Activated CD4-positive, alpha-beta T cell treated with anti-CD3 and anti-CD28 coated beads for 36 hours (primary cell): Measurements from ENCODE around the gene OPA3. TPM values are rescaled to one million over a fixed set of nuclear protein-coding genes. Genes with fewer than 3 reads are reported as not detected.

Experiments
- ATAC-seq: fragments of 200-7000 bp; cut with Tn5 transposase; one replicate; pipeline ENCODE4 v1.10.0; 2021; ENCODE audit warnings: mild to moderate bottlenecking, moderate library complexity
- CTCF ChIA-PET: fragments of 350-600 bp; sonication (Branson Sonifier 250); formaldehyde crosslinking; loops from one replicate; lab custom pipeline; 2021; ENCODE audit warnings: antibody characterized with exemption; lab: Charles Lee
- POLR2A ChIA-PET: fragments of 350-600 bp; sonication (Branson Sonifier 250); formaldehyde crosslinking; loops from one replicate; lab custom pipeline; 2021; ENCODE audit warnings: antibody characterized with exemption, inconsistent platforms; lab: Charles Lee
- DNase-seq: peaks from one replicate; pipeline ENCODE4 v3.0.0-alpha.2; 2020
- H3K27ac Mint-ChIP-seq: one replicate; pipeline ENCODE4 v1.8.0; 2021; ENCODE audit warnings: mixed read lengths
- H3K27me3 Mint-ChIP-seq: one replicate; pipeline ENCODE4 v1.8.0; 2021; ENCODE audit warnings: mixed read lengths
- H3K36me3 Mint-ChIP-seq: one replicate; pipeline ENCODE4 v1.8.0; 2021; ENCODE audit warnings: low read depth, mixed read lengths
- H3K4me1 Mint-ChIP-seq: one replicate; pipeline ENCODE4 v1.8.0; 2021; ENCODE audit warnings: mixed read lengths
- H3K4me3 Mint-ChIP-seq: one replicate; pipeline ENCODE4 v1.8.0; 2021; ENCODE audit warnings: mild to moderate bottlenecking, moderate library complexity, mixed read lengths
- H3K9me3 Mint-ChIP-seq: one replicate; pipeline ENCODE4 v1.8.0; 2021; ENCODE audit warnings: low read depth, mixed read lengths
- intact Hi-C, 2 experiments: fragments of 100-400 bp; cut with DNase I in 1 of 2; cut with micrococcal nuclease in 1 of 2; formaldehyde crosslinking; loops; one replicate each; pipeline versions ENCODE4 v1.14.2 to v1.15.1; 2022 to 2024; cut with DNase I, micrococcal nuclease
- total RNA-seq, 2 experiments: library from RNA; stranded (reverse); gene quantifications; one replicate each; pipeline ENCODE4 v1.2.3, GENCODE V29; 2021

OPA3 gene
- total RNA-seq, 2 experiments from 2014 or later = 13.8 to 14.4 TPM

DNA sequence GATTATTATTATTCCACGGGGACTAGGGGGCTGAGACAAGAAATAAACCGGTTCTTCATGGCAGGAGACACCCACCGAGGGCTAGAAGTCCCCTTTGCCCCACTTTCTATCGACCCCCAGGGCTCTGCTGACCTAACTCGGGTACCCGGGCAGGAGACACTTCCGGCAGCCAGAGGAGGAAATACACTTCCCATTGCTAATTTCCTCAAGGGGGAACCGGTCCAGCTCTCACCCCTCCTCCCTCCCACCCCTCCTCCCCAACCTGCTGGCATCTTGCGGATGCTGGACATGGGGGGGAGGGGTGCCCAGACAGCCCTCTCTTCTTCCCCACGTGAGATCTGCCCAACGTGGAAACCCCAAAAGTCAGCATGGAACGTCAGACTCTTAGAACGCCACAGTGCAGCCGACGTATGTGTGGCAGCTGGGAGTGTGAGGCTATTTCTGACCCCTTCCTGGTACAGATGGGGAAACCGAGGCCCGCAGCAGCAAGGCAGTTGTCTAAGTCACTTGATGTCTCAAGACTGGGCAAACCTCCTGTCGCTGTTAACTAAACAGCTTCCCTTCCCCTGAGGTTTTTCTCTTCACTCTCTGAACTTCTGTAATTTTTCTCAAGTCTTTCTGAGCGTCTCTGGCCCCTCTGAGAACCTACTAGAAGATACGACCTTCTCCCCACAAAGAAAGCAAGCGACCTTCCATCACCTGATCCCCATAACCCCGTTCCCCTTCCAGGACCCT, 13.8 kb upstream of the OPA3 start:
- peaks cover 2% of the 10 kb centered on the region for H3K36me3 Mint-ChIP-seq
- peaks cover 67% of the 10 kb centered on the region for H3K27me3 Mint-ChIP-seq
- ChIA-PET CTCF (interaction anchor here (0.6 to 0.8 kb wide), 2 partner anchors 10 to 31 kb away, joined by 3 read pairs; no protein-coding TSS in a partner anchor), POLR2A (interaction anchor here (0.5 to 0.6 kb wide), 2 partner anchors 101 to 115 kb away, joined by 3 to 4 read pairs; no protein-coding TSS in a partner anchor)
- H3K4me1 Mint-ChIP-seq = peaks cover 31% of the 10 kb centered on the region
- ATAC-seq = peak; percentile 24
- peak; percentile 29 for DNase-seq
- peak overlapping the region; percentile 24 for H3K4me3 Mint-ChIP-seq
- no peaks in the 10 kb centered on the region for H3K9me3 Mint-ChIP-seq
- intact Hi-C loops = no loop called here
- H3K27ac Mint-ChIP-seq = peak overlapping the region; percentile 35

DNA sequence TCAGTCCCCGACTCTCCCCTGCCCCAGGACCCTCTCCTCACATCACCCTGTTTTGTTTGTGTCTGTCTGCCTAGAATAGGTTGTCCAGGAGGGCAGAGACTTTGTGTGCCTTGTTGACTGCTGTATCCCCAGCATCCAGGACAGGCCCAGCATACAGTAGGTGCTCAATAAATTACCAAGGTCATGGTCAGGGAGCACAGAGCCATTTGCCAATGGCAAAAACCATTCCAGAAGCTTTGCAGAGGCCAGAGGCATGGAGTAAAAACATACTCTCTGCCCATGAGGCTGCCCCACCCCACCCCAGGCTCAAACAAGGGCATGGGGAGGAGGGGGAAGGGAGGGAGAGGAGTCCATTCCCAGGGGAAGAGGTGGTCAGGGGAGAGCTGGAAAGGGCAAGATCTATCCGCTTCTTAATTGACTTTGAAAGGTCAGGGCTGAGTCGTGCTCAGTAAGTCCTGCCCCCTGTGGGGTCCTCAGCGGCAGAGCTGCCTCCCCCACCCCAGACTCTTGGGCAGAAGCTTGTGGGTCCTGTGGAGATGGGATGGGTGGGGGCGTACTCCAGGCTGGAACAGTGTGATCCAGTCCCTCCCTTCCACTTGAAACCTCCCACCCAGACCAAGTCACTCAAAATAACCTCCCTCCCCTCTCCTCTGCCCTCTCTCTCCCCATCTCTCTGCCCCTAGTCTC, 13.0 kb upstream of the OPA3 start:
- DNase-seq (no peak), ATAC-seq (no peak)
- ChIA-PET CTCF (interaction anchor here (0.6 kb wide), 1 partner anchor 159 kb away, joined by 3 read pairs; no protein-coding TSS in a partner anchor), POLR2A (interaction anchor here (0.6 kb wide), 1 partner anchor 42 kb away, joined by 4 read pairs; no protein-coding TSS in a partner anchor)
- no peaks in the 10 kb centered on the region for H3K9me3 Mint-ChIP-seq
- intact Hi-C loops = loop anchor here in 1 of 2 experiments (2.0 kb wide), 1 partner anchor 29 kb away; no protein-coding TSS in a partner anchor
- H3K27ac Mint-ChIP-seq = no peak overlapping the region
- peaks cover 30% of the 10 kb centered on the region for H3K4me1 Mint-ChIP-seq
- no peaks in the 10 kb centered on the region for H3K36me3 Mint-ChIP-seq
- no peak overlapping the region for H3K4me3 Mint-ChIP-seq
- peaks cover 63% of the 10 kb centered on the region for H3K27me3 Mint-ChIP-seq

DNA sequence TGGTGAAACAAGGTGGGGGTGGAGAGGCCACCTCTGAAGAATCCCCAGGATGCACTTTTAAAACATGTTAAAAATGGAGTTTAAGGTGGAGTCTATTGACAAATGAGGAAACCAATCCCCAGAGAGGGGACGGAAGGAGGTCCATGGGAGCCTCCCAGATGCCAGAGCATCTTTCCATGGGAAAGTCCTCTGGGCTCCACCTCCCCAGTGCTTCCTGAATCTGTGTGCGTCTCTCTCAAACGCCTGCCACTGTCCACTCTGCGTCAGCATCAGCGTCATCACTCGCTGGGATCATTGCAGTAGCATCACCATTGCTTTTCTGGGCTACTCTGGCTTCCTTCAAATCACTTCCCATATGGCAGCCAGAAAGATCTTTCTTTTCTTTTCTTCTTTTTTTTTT, 11.2 kb upstream of the OPA3 start:
- no peak for DNase-seq
- Mint-ChIP-seq H3K4me1 (peaks cover 31% of the 10 kb centered on the region), H3K4me3 (no peak overlapping the region), H3K36me3 (no peaks in the 10 kb centered on the region), H3K27me3 (peaks cover 64% of the 10 kb centered on the region), H3K27ac (no peak overlapping the region), H3K9me3 (no peaks in the 10 kb centered on the region)
- ChIA-PET CTCF (interaction anchor here (0.7 kb wide), 2 partner anchors 43 to 196 kb away, joined by 3 read pairs; partner anchors contain the start of gene EML2), POLR2A (interaction anchor here (0.6 kb wide), 1 partner anchor 35 kb away, joined by 3 read pairs; no protein-coding TSS in a partner anchor)
- intact Hi-C loops = loop anchor here in 1 of 2 experiments (2.0 kb wide), 1 partner anchor 27 kb away; no protein-coding TSS in a partner anchor
- ATAC-seq = no peak

DNA sequence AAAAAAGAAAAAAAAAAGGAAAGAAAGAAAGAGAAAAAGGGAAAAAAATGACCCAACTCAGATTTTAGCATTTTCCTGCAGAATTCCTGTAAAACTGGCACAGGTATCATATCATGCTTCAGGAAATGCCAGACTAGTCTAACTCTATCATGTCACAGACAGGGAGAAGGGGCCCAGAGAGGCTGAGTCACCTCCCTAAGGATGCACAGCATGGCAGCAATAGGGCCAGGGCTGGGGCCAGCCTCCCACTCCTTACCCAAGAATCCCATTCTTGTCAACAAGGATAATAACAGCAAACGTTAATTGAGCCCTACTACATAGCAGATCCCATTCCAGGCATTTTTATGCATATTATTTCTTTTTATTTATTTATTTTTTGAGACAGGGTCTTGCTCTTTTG, 8.9 kb upstream of the OPA3 start:
- no peak overlapping the region for H3K4me3 Mint-ChIP-seq
- no peak for ATAC-seq
- intact Hi-C loops = no loop called here
- peaks cover 54% of the 10 kb centered on the region for H3K27me3 Mint-ChIP-seq
- no peak for DNase-seq
- H3K9me3 Mint-ChIP-seq = no peaks in the 10 kb centered on the region
- H3K36me3 Mint-ChIP-seq = no peaks in the 10 kb centered on the region
- ChIA-PET CTCF (no interaction called here), POLR2A (no interaction called here)
- no peak overlapping the region for H3K27ac Mint-ChIP-seq
- H3K4me1 Mint-ChIP-seq = peaks cover 19% of the 10 kb centered on the region

DNA sequence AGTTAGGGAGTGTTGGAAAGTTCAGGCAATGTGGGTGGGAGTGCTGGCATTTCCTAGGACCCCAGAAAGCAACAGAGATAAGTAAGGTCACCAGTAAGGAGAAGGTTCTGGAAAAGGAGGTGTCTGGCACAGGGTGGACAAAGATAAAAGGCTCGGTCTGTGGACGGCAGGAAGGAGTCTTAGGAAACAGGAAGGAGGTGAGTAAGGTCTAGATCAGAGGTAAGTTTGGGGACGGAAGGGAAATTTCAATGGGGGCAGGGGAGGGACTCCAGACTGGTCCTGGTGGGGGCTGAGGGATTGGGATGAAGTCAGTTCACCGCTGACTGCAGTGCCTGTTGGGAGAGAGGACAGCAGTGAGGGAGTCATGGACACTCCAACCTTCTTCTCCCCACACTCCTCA, 7.8 kb upstream of the OPA3 start:
- Mint-ChIP-seq H3K36me3 (no peaks in the 10 kb centered on the region), H3K27me3 (peaks cover 43% of the 10 kb centered on the region), H3K27ac (no peak overlapping the region), H3K9me3 (no peaks in the 10 kb centered on the region), H3K4me1 (peaks cover 11% of the 10 kb centered on the region), H3K4me3 (no peak overlapping the region)
- ChIA-PET CTCF (no interaction called here), POLR2A (no interaction called here)
- DNase-seq = no peak
- no peak for ATAC-seq
- intact Hi-C loops = no loop called here

DNA sequence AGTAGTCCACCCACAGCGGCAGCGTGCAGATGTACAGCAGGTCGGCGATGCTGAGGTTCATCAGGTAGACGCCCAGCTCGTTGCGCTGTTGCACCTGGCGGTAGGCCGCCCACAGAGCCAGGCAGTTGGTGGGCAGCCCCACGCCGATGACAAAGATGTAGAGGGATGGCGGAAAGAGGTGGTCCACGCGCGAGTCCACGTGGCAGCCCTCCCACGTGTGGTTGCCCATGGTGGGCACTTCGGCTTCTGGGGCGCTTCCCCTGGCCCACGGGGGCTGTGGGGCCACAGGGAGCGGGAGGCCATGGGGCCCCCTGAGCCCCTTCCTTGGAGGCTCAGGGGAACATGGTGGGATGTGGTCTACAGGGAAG, 7.0 kb upstream of the OPA3 start:
- ATAC-seq (no peak), DNase-seq (no peak)
- intact Hi-C loops = loop anchor here in 1 of 2 experiments (1.0 kb wide), 2 partner anchors 52 to 90 kb away; no protein-coding TSS in a partner anchor
- peaks cover 35% of the 10 kb centered on the region for H3K27me3 Mint-ChIP-seq
- CTCF ChIA-PET = interaction anchor here (0.9 to 1.6 kb wide), 4 partner anchors 14 to 54 kb away, joined by 4 to 9 read pairs (median 7); no protein-coding TSS in a partner anchor
- H3K36me3 Mint-ChIP-seq = no peaks in the 10 kb centered on the region
- no peak overlapping the region for H3K27ac Mint-ChIP-seq
- no peak overlapping the region for H3K4me3 Mint-ChIP-seq
- POLR2A ChIA-PET = interaction anchor here (0.5 kb wide), 1 partner anchor 236 kb away, joined by 3 read pairs; no protein-coding TSS in a partner anchor
- no peaks in the 10 kb centered on the region for H3K9me3 Mint-ChIP-seq
- H3K4me1 Mint-ChIP-seq = peaks cover 11% of the 10 kb centered on the region

DNA sequence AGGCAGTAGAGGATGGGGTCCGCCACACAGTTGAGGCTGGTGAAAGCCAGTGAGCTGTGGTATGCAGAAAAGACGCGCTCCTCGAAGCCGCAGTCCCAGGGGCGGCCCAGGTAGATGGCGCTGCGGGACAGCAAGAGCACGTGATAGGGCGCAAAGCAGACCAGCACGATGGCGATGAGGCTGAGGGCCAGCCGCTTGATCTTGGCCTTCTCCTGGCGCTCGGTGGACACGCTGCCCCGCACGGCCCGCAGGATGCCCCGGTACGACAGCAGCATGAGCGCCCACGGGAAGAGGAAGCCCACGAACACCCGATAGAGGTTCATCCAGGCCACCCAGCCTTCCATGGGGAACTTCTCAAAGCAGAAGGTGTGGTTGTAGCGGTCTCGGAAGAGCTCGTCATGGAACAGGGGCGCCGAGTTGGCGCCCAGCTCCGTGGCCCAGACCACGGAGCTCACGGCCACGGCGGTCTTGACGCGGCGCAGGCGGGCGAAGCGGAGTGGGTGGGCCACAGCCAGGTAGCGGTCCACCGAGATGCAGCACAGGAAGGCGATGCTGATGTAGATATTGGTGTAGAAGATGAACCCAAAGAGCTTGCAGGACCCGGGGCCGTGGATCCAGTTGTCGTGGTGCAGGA, 6.5 kb upstream of the OPA3 start:
- intact Hi-C loops = loop anchor here in 1 of 2 experiments (1.0 kb wide), 2 partner anchors 52 to 90 kb away; no protein-coding TSS in a partner anchor
- no peak overlapping the region for H3K27ac Mint-ChIP-seq
- ATAC-seq (peak; percentile 89), DNase-seq (peak; percentile 79)
- H3K4me1 Mint-ChIP-seq = peaks cover 11% of the 10 kb centered on the region
- no peaks in the 10 kb centered on the region for H3K9me3 Mint-ChIP-seq
- H3K4me3 Mint-ChIP-seq = no peak overlapping the region
- ChIA-PET CTCF (interaction anchor here (0.6 to 1.6 kb wide), 6 partner anchors 14 to 938 kb away, joined by 3 to 9 read pairs (median 4); no protein-coding TSS in a partner anchor), POLR2A (interaction anchor here (0.5 kb wide), 1 partner anchor 236 kb away, joined by 3 read pairs; no protein-coding TSS in a partner anchor)
- no peaks in the 10 kb centered on the region for H3K36me3 Mint-ChIP-seq
- peaks cover 30% of the 10 kb centered on the region for H3K27me3 Mint-ChIP-seq

DNA sequence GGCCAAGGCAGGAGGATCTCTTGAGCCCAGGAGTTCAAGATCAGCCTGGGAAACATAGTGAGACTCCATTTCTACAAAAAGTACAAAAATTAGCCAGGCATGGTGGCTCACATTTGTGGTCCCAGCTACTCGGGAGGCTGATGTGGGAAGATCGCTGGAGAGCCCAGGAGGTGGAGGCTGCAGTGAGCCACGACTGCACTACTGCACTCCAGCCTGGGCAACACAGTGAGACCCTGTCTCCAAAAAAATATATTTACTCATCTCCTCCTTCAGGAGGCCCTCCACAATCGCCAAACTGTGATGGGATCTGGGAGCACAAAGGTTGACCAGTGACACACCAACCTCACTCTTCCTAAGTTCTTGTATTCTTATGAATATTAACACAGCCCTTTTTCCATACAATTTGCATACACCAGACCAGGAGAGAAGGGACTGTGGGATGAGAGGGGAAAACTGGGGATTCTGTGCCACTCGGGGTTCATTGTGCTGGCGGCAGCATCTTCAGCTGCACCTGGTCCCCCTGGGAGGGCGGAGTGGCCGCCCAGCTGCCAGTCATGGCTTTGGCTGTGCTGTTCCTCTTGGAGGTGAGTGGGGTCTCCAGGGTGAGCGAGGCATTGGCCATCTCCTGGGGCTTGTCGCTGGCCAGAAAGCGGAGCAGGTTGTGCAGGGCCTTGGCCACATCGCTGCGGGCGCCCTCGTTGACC, 5.8 kb upstream of the OPA3 start:
- no peak for ATAC-seq
- Mint-ChIP-seq H3K27ac (no peak overlapping the region), H3K36me3 (no peaks in the 10 kb centered on the region), H3K9me3 (no peaks in the 10 kb centered on the region), H3K4me3 (no peak overlapping the region), H3K4me1 (peaks cover 12% of the 10 kb centered on the region), H3K27me3 (peaks cover 30% of the 10 kb centered on the region)
- intact Hi-C loops = loop anchor here in 1 of 2 experiments (1.0 kb wide), 2 partner anchors 53 to 91 kb away; no protein-coding TSS in a partner anchor
- ChIA-PET CTCF (interaction anchor here (0.6 to 1.6 kb wide), 6 partner anchors 13 to 939 kb away, joined by 3 to 9 read pairs (median 3); no protein-coding TSS in a partner anchor), POLR2A (no interaction called here)
- no peak for DNase-seq

DNA sequence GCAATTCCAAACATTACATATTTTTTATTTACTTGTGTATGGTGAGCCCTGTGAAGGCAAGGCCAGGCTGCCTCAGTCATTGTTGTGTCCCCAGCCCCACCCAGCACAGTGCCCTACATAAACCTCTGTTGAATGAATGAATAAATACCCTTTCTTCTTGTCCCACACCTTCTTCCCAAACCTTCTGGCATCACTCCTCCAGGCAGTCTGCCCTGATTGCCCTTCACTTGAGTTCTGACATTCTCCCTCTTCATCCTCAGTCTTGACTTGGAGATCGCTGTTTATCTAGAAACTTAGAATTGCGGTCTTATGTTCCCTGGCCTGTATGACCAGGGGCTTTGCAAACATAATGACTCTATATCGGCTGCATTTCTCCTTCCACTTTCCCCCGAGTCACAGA, 5.2 kb upstream of the OPA3 start:
- H3K27me3 Mint-ChIP-seq = peaks cover 30% of the 10 kb centered on the region
- POLR2A ChIA-PET = no interaction called here
- no peak overlapping the region for H3K4me3 Mint-ChIP-seq
- H3K36me3 Mint-ChIP-seq = no peaks in the 10 kb centered on the region
- intact Hi-C loops = no loop called here
- DNase-seq = no peak
- ATAC-seq = no peak
- H3K9me3 Mint-ChIP-seq = no peaks in the 10 kb centered on the region
- no peak overlapping the region for H3K27ac Mint-ChIP-seq
- CTCF ChIA-PET = interaction anchor here (0.6 kb wide), 1 partner anchor 29 kb away, joined by 3 read pairs; no protein-coding TSS in a partner anchor
- H3K4me1 Mint-ChIP-seq = peaks cover 16% of the 10 kb centered on the region

DNA sequence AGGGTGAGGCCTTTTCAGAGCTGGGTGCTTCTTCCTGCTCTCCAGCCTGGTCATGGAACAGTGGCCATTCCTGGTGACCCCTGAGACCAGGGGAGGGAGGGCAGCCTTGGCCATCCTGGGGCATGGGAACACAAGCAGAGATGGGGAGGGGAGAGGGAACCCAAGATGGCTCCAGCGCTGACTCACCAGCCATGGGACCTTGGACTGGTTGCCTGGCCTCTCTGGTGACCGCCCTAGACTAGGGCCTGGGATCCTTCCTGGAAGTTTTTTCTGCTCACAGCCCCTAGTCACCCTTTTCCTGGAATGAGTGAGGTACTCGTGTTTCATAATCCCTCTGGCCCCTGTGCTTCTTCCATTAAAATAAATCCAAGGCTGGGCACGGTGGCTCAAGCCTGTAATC, 3.3 kb upstream of the OPA3 start:
- DNase-seq = no peak
- Mint-ChIP-seq H3K9me3 (no peaks in the 10 kb centered on the region), H3K27me3 (peaks cover 28% of the 10 kb centered on the region), H3K4me1 (peaks cover 19% of the 10 kb centered on the region), H3K27ac (no peak overlapping the region), H3K4me3 (no peak overlapping the region), H3K36me3 (peaks cover 4% of the 10 kb centered on the region)
- intact Hi-C loops = no loop called here
- CTCF ChIA-PET = no interaction called here
- ATAC-seq = no peak
- POLR2A ChIA-PET = interaction anchor here (0.6 kb wide), 1 partner anchor 410 kb away, joined by 3 read pairs; the partner anchor contains the start of gene TRAPPC6A
